ENCODE data around the gene SNTG2.

SNTG2 gene

DNA sequence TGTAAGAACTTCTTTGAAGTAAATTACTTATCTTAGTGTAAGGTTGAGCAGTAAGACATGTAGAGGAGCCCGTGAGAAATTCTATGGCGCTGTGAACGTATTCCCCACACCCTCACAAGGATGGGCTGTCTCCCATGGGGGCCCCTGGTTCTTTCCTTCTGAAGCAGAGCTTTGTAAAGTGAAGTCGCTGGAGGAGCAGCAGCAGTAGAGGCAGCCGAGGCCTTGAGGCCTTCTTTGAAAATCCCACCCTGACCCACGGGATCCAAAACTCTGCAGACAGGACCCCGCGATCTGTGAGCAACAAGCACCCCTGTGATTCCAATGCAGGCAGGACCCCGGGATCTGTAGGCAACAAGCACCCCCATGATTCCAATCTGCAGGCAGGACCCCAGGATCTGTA is 23.8 kb upstream of the SNTG2 start:
- DNase-seq, result no peak

GRCh38 chr2:929011-929735 is 21.5 kb upstream of the SNTG2 start:
- no peak for DNase-seq

- DNase-seq, result no peak
Measured at GRCh38 chr2:929925-930324, 20.7 kb upstream of the SNTG2 start.

- no peak for DNase-seq
Measured at GRCh38 chr2:930935-931334, 19.7 kb upstream of the SNTG2 start.

GRCh38 chr2:932320-933115 is 18.1 kb upstream of the SNTG2 start:
- DNase-seq, result no peak

DNA sequence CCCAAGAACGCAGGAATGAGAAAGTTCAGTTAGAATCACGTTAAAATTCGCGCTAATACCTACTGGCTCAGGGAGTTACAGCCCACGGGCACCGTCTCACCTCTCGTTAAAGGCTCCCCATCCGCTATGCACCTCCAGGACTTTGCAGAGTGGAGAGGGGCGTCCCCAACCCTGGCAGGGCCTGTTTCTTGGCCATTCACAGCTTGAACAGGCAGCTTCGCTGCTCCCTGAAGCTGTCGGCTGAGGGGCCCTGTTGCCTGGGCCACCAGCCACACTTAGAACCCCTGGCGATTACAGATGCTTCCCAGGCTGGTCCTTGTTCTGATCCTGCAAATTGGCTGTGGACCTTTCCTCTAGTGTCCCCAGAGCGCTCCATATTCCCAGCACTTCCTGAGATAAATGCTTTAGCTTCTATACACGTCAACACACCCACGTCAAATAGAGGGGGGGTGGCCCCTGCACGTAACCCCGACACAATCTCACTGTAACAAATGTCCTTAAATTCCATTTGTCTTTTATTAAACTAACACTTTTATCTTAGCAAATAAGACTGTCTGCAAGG is 16.8 kb upstream of the SNTG2 start:
- DNase-seq, result no peak

- no peak for DNase-seq
Measured at GRCh38 chr2:937530-937929, 13.1 kb upstream of the SNTG2 start.

- no peak for DNase-seq
Measured at GRCh38 chr2:938181-939005, 12.3 kb upstream of the SNTG2 start.

DNA sequence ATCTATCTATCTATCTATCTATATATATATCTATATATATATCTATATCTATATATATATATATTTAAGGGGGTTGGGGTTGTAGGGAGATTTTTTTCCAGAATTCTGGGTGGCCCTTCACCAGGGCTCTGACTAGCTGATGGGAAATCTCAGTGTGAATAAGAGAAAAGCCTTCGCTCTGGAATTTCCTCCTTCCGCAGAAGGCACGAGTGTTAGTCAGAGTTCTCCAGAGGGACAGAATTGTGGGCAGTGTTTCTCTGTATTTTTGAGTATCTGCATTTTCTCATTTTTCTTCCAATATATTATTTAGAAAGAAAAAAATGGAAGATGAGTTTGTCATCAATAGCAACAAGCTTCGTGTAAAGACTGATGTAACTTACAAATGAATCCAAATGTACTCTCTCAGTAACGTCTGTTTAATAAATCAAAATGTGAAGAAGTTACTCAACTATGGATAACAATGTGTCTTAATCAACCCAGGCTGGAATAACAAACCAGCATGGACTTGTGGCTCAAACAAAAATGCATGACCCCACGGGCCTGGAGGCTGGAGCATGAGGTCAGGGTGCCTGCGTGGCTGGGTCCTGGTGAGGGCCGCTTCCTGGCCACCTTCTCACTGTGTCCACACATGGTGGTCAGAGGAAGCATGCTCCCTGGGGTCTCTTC is 10.6 kb upstream of the SNTG2 start:
- no peak for DNase-seq

DNA sequence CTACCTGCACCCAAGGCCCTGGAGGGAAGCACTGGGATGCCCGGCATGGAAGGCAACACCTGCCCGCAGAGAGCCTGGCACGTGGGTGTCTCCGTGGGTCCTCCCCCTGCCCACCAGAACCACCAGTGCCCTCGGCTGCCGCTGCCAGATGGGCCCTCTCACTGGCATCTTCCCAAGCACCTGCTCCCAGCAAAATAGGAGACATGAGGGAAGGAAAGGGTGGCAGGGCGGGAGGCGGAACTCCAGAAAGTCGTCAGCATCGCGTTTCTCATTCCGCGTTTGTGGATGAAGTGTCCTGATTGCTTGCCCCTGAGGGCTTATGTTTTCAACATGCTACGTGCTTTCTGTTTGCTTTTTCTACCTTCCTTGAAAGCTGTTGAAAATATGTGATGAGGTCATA is 8.8 kb upstream of the SNTG2 start:
- no peak for DNase-seq

- no peak for DNase-seq
Measured at GRCh38 chr2:942775-943460, 7.7 kb upstream of the SNTG2 start.

DNA sequence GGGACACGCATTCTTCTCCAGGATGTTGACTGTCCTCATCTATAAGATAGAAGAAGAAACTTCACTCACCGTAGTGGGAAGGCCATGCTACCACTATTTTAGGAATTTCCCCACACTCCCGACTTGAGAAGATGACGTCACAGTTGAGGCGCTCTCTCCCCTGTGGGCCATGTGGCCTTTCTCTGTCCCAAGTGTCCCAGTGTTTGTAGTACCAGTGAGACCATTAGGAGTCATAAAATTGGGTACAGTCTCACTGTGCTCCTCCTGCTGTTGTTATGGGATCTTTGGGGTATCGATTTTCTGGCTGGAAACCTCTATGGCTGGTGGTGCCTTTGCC is 7.2 kb upstream of the SNTG2 start:
- no peak for DNase-seq

- no peak for DNase-seq
Measured at GRCh38 chr2:943821-944220, 6.8 kb upstream of the SNTG2 start.

GRCh38 chr2:944693-945092 is 6.0 kb upstream of the SNTG2 start:
- no peak for DNase-seq

DNA sequence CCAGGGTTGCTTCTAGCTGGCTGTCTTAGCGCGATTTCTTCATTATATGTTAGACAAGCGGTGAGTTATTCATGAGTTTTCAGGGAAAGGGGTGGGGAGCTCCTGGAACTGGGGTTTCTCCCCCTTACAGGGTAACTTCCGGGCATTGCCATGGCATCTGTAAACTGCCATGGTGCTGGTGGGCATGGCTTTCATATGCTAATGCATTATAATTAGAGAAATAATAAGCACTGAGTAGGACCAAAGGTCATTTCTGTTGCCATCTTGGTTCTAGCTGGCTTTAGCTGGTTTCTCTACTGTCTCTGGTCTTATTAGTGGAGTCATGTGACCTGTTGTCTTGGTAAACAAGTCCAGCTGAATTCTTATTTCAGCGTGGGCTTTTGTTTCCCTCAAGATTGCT is 5.5 kb upstream of the SNTG2 start:
- no peak for DNase-seq

DNA sequence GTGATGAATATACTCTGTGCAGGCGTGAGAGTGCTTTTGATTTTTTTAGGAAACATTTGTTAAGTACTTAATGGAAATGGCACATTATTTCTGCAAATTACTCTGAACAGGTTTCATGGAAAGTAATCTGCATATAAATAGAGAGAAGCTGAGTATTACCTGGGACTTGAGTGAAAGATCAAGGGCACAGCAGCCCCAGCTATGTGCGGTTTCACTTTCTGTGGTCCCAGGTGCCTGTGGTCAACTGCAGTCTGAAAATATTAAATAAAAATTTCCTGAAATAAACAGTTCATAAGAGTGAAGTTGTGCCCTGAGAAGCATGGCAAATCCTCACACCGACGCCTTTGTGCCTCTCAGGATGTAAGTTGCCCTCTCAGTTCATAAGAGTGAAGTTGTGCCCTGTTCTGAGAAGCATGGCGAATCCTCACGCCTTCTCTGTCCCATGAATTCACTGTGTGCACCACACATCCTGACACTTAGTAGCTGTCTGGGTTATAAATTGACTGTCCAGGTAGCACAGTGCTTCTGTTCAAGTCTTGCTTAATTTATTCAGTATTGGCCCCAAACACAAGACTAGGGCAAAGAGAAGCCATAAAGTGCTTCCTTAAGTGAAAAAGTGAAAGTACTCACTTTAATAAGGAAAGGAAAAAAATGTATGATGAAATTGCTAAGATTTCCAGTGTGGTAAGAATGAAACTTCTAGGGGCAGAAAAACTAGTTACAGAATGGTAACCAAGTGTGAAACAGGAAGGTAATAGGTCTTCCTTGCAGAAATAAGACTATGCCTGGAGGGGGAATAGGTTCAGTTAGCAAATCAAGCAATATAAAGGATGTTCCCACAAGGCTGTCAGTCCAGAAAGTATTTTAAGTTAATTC is 4.3 kb upstream of the SNTG2 start:
- DNase-seq, result no peak

- no peak for DNase-seq
Measured at GRCh38 chr2:949384-950079, 1.1 kb upstream of the SNTG2 start.

DNA sequence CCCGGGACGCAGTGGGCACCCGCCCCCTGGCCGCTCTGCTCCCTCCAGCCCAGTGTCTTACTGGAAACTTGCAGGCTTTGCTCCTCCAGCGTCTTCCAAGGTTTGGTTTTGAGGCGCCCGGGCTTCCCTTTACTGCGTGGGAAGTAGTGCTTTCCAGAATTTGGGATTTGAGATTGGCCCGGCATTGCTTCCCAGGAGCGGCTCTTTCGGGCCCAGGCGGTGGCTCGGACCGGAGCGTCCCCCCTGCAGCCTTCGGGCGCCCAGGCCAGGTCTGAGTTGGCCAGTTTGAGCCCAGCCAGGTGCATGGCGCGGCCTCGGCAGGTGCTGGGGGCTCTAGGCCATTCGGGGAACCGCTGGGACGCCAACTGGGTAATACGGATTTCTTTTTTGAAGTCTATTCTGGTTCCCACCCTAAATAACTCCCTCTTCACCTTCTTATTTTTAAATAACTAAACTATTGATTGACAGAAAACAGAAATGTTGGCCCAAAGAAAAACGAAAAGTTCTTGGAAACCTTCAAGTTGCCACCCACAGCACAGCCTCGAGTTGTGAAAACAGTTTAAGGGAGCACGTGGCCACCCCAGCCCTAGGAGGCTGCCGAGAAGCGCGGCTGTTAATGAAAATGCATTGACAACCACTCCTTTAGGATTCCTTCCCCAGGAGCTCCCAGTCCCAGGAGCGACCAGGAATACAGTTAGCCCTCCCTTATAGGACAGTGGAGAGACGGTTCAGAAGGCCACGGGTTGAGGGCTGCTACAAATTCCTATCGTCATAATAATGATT is 766 bp downstream of the SNTG2 start:
- DNase-seq, result no peak

GRCh38 chr2:953408-953807 is 2.8 kb downstream of the SNTG2 start:
- no peak for DNase-seq

Data from midbrain (tissue), 1 donor.